Gastrocnemius medialis (tissue), 4 donors: ENCODE measurements around the gene TMEM198.

ENCODE experiments used
- POLR2A ChIP-seq, 2 donors: fragments of 450-650 bp; IDR thresholded peaks; one replicate each; pipeline ENCODE4 v1.6.1; 2017; ENCODE audit warnings: antibody characterized with exemption in 2 of 2, mild to moderate bottlenecking in 2 of 2, moderate library complexity in 2 of 2
- TF ChIP-seq, protein P1 (sequence below), 5 experiments: fragments of 450-650 bp in 3 of 5; fragments of 200-600 bp in 2 of 5; sonication (generic) in 2 of 5; IDR thresholded peaks in 4 of 5; conservative IDR thresholded peaks in 1 of 5; 1 replicate in 4 of 5; 2 replicates in 1 of 5; pipeline ENCODE4 v1.5.1; 2016 to 2019; ENCODE audit warnings: antibody characterized with exemption in 5 of 5, mild to moderate bottlenecking in 3 of 5, moderate library complexity in 3 of 5

GRCh38 chr2:219581346-219581745 lies 37.5 kb downstream of the TMEM198 start:
- TF ChIP-seq POLR2A (IDR thresholded peaks at IDR 0.05), result no peak
- TF ChIP-seq, protein P1, sequence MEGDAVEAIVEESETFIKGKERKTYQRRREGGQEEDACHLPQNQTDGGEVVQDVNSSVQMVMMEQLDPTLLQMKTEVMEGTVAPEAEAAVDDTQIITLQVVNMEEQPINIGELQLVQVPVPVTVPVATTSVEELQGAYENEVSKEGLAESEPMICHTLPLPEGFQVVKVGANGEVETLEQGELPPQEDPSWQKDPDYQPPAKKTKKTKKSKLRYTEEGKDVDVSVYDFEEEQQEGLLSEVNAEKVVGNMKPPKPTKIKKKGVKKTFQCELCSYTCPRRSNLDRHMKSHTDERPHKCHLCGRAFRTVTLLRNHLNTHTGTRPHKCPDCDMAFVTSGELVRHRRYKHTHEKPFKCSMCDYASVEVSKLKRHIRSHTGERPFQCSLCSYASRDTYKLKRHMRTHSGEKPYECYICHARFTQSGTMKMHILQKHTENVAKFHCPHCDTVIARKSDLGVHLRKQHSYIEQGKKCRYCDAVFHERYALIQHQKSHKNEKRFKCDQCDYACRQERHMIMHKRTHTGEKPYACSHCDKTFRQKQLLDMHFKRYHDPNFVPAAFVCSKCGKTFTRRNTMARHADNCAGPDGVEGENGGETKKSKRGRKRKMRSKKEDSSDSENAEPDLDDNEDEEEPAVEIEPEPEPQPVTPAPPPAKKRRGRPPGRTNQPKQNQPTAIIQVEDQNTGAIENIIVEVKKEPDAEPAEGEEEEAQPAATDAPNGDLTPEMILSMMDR (IDR thresholded peaks at IDR 0.05 in 4 of 5, conservative IDR thresholded peaks at IDR 0.05 in 1 of 5), result no peak
